Fibroblast of lung (primary cell): ENCODE measurements around the gene MGP.

Experiments
- CTCF ChIP-seq, 2 donors: IDR thresholded peaks in 1 of 2; conservative IDR thresholded peaks in 1 of 2; 1 replicate in 1 of 2; 2 replicates in 1 of 2; pipeline ENCODE4 v1.5.1; 2011 to 2012; ENCODE audit warnings: low read length in 2 of 2, control low read depth in 1 of 2, inconsistent platforms in 1 of 2, low read depth in 1 of 2, mild to moderate bottlenecking in 1 of 2
- EZH2 ChIP-seq: IDR thresholded peaks from 2 replicates; pipeline ENCODE4 v1.5.1; 2012; ENCODE audit warnings: low read length, control low read depth, mild to moderate bottlenecking; ENCODE audit errors: missing control alignments

- no peak for TF ChIP-seq CTCF (conservative IDR thresholded peaks at IDR 0.05 in 1 of 2, IDR thresholded peaks at IDR 0.05 in 1 of 2; ENCODE audit: low read depth in 1 of 2, low read length in 2 of 2)
- TF ChIP-seq EZH2: no peak
These were observed 52.3 kb downstream of the MGP start for GRCh38 chr12:14833336-14833735.
